Measurements from ENCODE around the gene CSRNP3.

GRCh38 chr2:165593081-165593480 lies 123.6 kb downstream of the CSRNP3 start:
- TF ChIP-seq POLR2AphosphoS5 (IDR thresholded peaks at IDR 0.05) (no peak), POLR2A (IDR thresholded peaks at IDR 0.05) (no peak)
